Activated CD8-positive, alpha-beta T cell treated with anti-CD3 and anti-CD28 coated beads for 36 hours (primary cell): ENCODE measurements around the gene CHMP4A. TPM values are rescaled to one million over a fixed set of nuclear protein-coding genes. Genes with fewer than 3 reads are reported as not detected.
"Not testable (repeated sequence)": the region's sequence is repeated elsewhere in the genome, so short reads cannot be mapped to it uniquely, and the experiment has no call there.

Source experiments
- ATAC-seq: fragments of 200-7000 bp; cut with Tn5 transposase; one replicate; pipeline ENCODE4 v1.10.0; 2021; ENCODE audit warnings: mild to moderate bottlenecking, moderate library complexity
- CTCF ChIA-PET: fragments of 350-600 bp; sonication (Branson Sonifier 250); formaldehyde crosslinking; loops from one replicate; lab custom pipeline; 2021; ENCODE audit warnings: antibody characterized with exemption; lab: Charles Lee
- POLR2A ChIA-PET: fragments of 350-600 bp; sonication (Branson Sonifier 250); formaldehyde crosslinking; loops from one replicate; lab custom pipeline; 2021; ENCODE audit warnings: antibody characterized with exemption; lab: Charles Lee
- DNase-seq: peaks from one replicate; pipeline ENCODE4 v3.0.0-alpha.2; 2020
- H3K27ac Mint-ChIP-seq: one replicate; pipeline ENCODE4 v1.8.0; 2021; ENCODE audit warnings: mild to moderate bottlenecking, mixed read lengths
- H3K27me3 Mint-ChIP-seq: one replicate; pipeline ENCODE4 v1.8.0; 2021; ENCODE audit warnings: mixed read lengths
- H3K36me3 Mint-ChIP-seq: one replicate; pipeline ENCODE4 v1.8.0; 2021; ENCODE audit warnings: low read depth, mixed read lengths
- H3K4me1 Mint-ChIP-seq: one replicate; pipeline ENCODE4 v1.8.0; 2021; ENCODE audit warnings: low read depth, mixed read lengths
- H3K4me3 Mint-ChIP-seq: one replicate; pipeline ENCODE4 v1.8.0; 2021; ENCODE audit warnings: mild to moderate bottlenecking, moderate library complexity, mixed read lengths
- H3K9me3 Mint-ChIP-seq: one replicate; pipeline ENCODE4 v1.8.0; 2021; ENCODE audit warnings: mixed read lengths
- intact Hi-C: fragments of 100-400 bp; cut with micrococcal nuclease; formaldehyde crosslinking; loops from one replicate; pipeline ENCODE4 v1.10.0; 2022
- total RNA-seq, 2 experiments: library from RNA; stranded (reverse); gene quantifications; one replicate each; pipeline ENCODE4 v1.2.3, GENCODE V29; 2021
- TF ChIP-seq, protein P1 (sequence below): fragments of 200-600 bp; IDR thresholded peaks from one replicate; pipeline ENCODE4 v1.8.0; 2022; ENCODE audit warnings: antibody characterized with exemption, mild to moderate bottlenecking

The CHMP4A gene
- total RNA-seq, 2 experiments from 2014 or later: 55.6 to 61.8 TPM

DNA sequence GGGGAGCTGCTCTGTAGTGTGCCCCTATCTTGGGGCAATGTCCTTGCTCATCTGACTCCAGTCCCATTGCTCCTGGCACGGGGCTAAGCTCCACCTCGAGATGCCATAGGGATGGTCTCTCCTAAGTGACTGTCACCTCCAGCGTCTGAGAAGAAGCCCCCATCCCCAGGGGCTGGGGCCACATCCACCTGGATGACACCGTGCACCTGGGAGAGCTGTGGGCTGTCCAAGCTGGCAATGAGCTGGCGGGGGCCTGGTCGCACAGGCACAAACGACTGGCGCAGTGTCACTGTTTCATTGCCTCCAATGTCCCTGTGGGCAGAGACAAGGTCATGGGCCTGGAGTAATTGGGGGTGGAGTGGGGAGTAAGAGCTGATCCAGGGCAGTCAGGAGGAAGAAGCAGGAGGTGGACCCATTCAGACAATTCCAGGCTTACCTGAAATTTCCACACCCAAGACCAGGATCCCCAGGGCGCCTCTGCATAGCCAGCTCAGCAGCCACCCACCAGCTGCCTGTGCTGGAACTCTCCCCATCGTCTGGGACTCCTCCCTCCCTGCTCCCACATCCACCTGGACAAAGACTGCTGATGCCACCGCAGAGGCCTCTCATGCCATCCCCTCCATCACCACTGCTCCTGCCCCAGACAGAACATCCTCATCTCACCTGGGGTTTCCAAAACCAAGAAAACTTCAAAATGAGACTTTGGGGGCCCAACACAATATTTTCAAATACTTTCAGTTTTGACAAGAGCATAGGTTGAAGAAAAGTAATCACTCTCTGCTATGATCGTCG lies 36.1 kb upstream of the CHMP4A start:
- no peaks in the 10 kb centered on the region for H3K27me3 Mint-ChIP-seq
- POLR2A ChIA-PET: interaction anchor here (1.1 to 1.3 kb wide), 2 partner anchors 21 to 51 kb away, joined by 3 to 4 read pairs; no protein-coding TSS in a partner anchor
- no peaks in the 10 kb centered on the region for H3K9me3 Mint-ChIP-seq
- TF ChIP-seq, protein P1, sequence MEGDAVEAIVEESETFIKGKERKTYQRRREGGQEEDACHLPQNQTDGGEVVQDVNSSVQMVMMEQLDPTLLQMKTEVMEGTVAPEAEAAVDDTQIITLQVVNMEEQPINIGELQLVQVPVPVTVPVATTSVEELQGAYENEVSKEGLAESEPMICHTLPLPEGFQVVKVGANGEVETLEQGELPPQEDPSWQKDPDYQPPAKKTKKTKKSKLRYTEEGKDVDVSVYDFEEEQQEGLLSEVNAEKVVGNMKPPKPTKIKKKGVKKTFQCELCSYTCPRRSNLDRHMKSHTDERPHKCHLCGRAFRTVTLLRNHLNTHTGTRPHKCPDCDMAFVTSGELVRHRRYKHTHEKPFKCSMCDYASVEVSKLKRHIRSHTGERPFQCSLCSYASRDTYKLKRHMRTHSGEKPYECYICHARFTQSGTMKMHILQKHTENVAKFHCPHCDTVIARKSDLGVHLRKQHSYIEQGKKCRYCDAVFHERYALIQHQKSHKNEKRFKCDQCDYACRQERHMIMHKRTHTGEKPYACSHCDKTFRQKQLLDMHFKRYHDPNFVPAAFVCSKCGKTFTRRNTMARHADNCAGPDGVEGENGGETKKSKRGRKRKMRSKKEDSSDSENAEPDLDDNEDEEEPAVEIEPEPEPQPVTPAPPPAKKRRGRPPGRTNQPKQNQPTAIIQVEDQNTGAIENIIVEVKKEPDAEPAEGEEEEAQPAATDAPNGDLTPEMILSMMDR: no peak
- ATAC-seq: no peak
- no peak overlapping the region for H3K4me3 Mint-ChIP-seq
- no peaks in the 10 kb centered on the region for H3K36me3 Mint-ChIP-seq
- peaks cover 27% of the 10 kb centered on the region for H3K4me1 Mint-ChIP-seq
- CTCF ChIA-PET: interaction anchor here (1.1 to 27.8 kb wide), 3 partner anchors 21 to 188 kb away, joined by 3 to 873 read pairs (median 47); partner anchors contain the start of genes CIDEB, DHRS1, LTB4R and LTB4R2
- no peak overlapping the region for H3K27ac Mint-ChIP-seq
- DNase-seq: no peak
- intact Hi-C loops: loop anchor here (10.0 kb wide), 1 partner anchor 185 kb away; no protein-coding TSS in a partner anchor

DNA sequence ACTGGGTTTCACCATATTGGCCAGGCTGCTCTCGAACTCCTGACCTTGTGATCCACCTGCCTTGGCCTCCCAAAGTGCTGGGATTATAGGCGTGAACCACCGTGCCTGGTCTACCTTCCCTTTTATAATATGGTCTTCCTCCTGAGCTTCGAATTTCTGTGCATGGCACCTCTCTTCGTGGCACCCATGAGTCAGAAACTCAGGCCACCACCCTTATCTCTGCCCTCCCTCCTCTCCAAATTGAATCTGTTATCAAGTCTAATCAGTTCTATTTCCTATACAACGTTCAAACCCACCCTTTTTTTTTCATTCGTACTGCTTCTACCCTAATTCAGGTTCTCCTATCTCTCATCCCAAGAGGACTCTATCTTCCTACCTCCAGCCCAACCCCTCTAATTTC lies 34.1 kb upstream of the CHMP4A start:
- Mint-ChIP-seq H3K9me3 (no peaks in the 10 kb centered on the region), H3K36me3 (no peaks in the 10 kb centered on the region), H3K27me3 (no peaks in the 10 kb centered on the region), H3K4me3 (no peak overlapping the region), H3K27ac (peak overlapping the region; percentile 71), H3K4me1 (peaks cover 37% of the 10 kb centered on the region)
- intact Hi-C loops: loop anchor here (2.0 to 10.0 kb wide), 2 partner anchors 23 to 187 kb away; partner anchors contain the start of gene RABGGTA
- no peak for ATAC-seq
- CTCF ChIA-PET: interaction anchor here (1.2 to 27.8 kb wide), 10 partner anchors 13 to 184 kb away, joined by 3 to 873 read pairs (median 8); partner anchors contain the start of genes CIDEB, DHRS1, GMPR2 and LTB4R
- DNase-seq: no peak
- POLR2A ChIA-PET: interaction anchor here (0.7 to 2.3 kb wide), 19 partner anchors 10 to 183 kb away, joined by 3 to 15 read pairs (median 3); partner anchors contain the start of genes DHRS1, IPO4, IRF9 and KHNYN
- TF ChIP-seq, protein P1: no peak

DNA sequence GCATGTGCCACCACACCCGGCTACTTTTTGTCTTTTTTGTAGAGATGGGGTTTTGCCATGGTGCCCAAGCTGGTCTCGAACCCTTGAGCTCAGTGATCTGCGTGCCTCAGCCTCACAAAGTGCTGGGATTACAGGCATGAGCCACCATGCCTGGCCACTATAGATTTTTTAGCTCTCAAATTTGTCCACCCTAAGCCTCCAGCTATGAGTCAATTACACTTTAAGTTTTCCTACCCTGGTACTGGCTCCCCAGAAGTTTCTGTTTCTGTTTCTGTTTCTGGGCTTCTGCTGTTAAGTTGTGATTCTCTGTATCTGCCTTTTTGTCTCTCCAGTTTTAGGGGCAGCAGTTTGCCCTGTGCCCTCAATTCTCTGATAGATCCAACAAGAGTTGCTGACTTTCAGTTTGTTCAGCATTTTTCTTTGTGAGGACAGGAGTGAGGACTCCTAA lies 33.5 kb upstream of the CHMP4A start:
- Mint-ChIP-seq H3K27me3 (no peaks in the 10 kb centered on the region), H3K4me3 (peak overlapping the region; percentile 59), H3K36me3 (no peaks in the 10 kb centered on the region), H3K9me3 (no peaks in the 10 kb centered on the region), H3K4me1 (peaks cover 37% of the 10 kb centered on the region), H3K27ac (peak overlapping the region; percentile 95)
- intact Hi-C loops: loop anchor here (2.0 to 10.0 kb wide), 2 partner anchors 24 to 188 kb away; partner anchors contain the start of gene RABGGTA
- DNase-seq (peak; percentile 44), ATAC-seq (peak; percentile 12)
- TF ChIP-seq, protein P1: no peak
- ChIA-PET CTCF (interaction anchor here (1.2 to 27.8 kb wide), 12 partner anchors 13 to 190 kb away, joined by 3 to 873 read pairs (median 6); partner anchors contain the start of genes CHMP4A, CIDEB, DHRS1 and GMPR2), POLR2A (interaction anchor here (0.7 to 2.3 kb wide), 18 partner anchors 10 to 183 kb away, joined by 3 to 15 read pairs (median 4); partner anchors contain the start of genes DHRS1, KHNYN, LTB4R and NOP9)

DNA sequence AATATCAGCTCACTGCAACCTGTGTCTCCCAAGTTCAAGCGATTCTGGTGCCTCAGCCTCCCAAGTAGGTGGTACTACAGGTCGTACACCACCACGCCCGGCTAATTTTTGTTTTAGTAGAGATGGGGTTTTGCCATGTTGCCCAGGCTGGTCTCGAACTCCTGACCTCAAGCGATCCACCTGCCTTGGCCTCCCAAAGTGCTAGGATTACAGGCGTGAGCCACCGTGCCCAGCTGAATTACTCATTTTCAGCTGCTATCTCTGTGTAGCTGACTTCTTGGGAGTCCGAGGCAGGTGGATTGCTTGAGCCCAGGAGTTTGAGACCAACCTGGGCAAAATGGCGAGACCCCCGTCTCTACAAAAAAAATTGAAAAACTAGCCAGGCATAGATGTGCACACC lies 32.1 kb upstream of the CHMP4A start:
- H3K4me1 Mint-ChIP-seq: peaks cover 41% of the 10 kb centered on the region
- POLR2A ChIA-PET: interaction anchor here (0.8 to 4.0 kb wide), 6 partner anchors 12 to 63 kb away, joined by 3 to 20 read pairs (median 4); partner anchors contain the start of genes CHMP4A, CIDEB, DHRS1 and NOP9

DNA sequence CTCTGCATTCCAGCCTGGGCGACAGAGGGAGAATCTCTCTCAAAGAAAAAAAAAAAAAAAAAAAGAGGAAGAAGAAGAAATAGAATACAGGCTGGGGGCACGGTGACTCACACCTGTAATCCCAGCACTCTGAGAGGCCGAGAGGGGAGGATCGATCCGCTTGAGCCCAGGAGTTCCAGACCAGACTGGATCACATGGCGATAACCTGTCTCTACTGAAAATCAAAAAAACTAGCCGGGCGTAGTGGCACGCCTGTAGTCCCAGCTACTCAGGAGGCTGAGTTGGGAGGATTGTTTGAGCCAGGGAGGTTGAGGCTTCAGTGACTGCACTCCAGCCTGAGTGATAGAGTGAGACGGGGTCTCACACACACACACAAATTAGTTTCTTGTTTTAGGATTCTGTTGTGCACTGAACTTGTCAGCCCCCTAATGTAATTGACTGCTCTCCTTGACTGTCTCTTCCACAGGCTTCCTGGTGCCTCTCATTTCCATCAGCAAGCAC lies 30.1 kb upstream of the CHMP4A start:
- H3K4me3 Mint-ChIP-seq: peak overlapping the region; percentile 96
- peaks cover 25% of the 10 kb centered on the region for H3K36me3 Mint-ChIP-seq
- H3K9me3 Mint-ChIP-seq: no peaks in the 10 kb centered on the region
- H3K27ac Mint-ChIP-seq: peak overlapping the region; percentile 98
- ChIA-PET CTCF (interaction anchor here (0.8 to 27.8 kb wide), 29 partner anchors 8 to 198 kb away, joined by 3 to 873 read pairs (median 9); partner anchors contain the start of genes ADCY4, CHMP4A, CIDEB and DHRS1), POLR2A (interaction anchor here (0.7 to 4.0 kb wide), 17 partner anchors 15 to 193 kb away, joined by 3 to 22 read pairs (median 5); partner anchors contain the start of genes CIDEB, DHRS1, LTB4R and LTB4R2)
- H3K4me1 Mint-ChIP-seq: peaks cover 53% of the 10 kb centered on the region
- TF ChIP-seq, protein P1: no peak
- DNase-seq (no peak), ATAC-seq (no peak)
- H3K27me3 Mint-ChIP-seq: no peaks in the 10 kb centered on the region
- intact Hi-C loops: loop anchor here (1.0 to 10.0 kb wide), 2 partner anchors 54 to 191 kb away; no protein-coding TSS in a partner anchor

More for the DNA sequence above, 32.1 kb upstream of the CHMP4A start:
- not testable (repeated sequence) for ATAC-seq, DNase-seq, H3K27me3 Mint-ChIP-seq, H3K4me3 Mint-ChIP-seq, H3K9me3 Mint-ChIP-seq, H3K36me3 Mint-ChIP-seq, H3K27ac Mint-ChIP-seq
- intact Hi-C loops: loop anchor here (10.0 kb wide), 1 partner anchor 189 kb away; no protein-coding TSS in a partner anchor
- CTCF ChIA-PET: interaction anchor here (1.2 to 27.8 kb wide), 6 partner anchors 11 to 191 kb away, joined by 3 to 873 read pairs (median 12); partner anchors contain the start of genes CHMP4A, CIDEB, DHRS1 and GMPR2
